WTC11 (cell line): Measurements from ENCODE around the gene TACR1.

Source experiments
- CTCF ChIP-seq: fragments of 200-600 bp; IDR thresholded peaks from 2 replicates; pipeline ENCODE4 v1.8.0; 2022; ENCODE audit warnings: antibody characterized with exemption
- SP1 ChIP-seq: sonication (generic); formaldehyde crosslinking; conservative IDR thresholded peaks from 2 replicates; pipeline ENCODE4 v1.8.1; 2022; ENCODE audit warnings: missing genetic modification reagents

- TF ChIP-seq CTCF (no peak), SP1 (CRISPR knock-in tag) (no peak)
Measured at GRCh38 chr2:75186821-75187220, 12.5 kb downstream of the TACR1 start.
